MM.1S (cell line): Measurements from ENCODE around the gene ALDH16A1.

Source experiments
- DNase-seq: peaks from one replicate; pipeline ENCODE4 v3.0.0-alpha.2; 2015
- H2AFZ ChIP-seq: fragments of 300-600 bp; sonication (generic); 2 replicates; pipeline ENCODE4 v1.6.0; 2016; ENCODE audit warnings: antibody characterized with exemption, low read length
- H3F3A ChIP-seq: fragments of 300-600 bp; sonication (generic); 2 replicates; pipeline ENCODE4 v1.6.1; 2016; ENCODE audit warnings: mild to moderate bottlenecking, antibody characterized with exemption, low read length, moderate library complexity, mixed read lengths; ENCODE audit not compliant: insufficient read depth
- H3K27ac ChIP-seq: fragments of 300-600 bp; sonication (generic); 2 replicates; pipeline ENCODE4 v1.5.1; 2016; ENCODE audit warnings: mild to moderate bottlenecking, low read length
- H3K27me3 ChIP-seq: fragments of 300-600 bp; sonication (generic); replicated peaks from 2 replicates; pipeline ENCODE4 v1.6.0; 2016; ENCODE audit warnings: low read length; ENCODE audit not compliant: insufficient read depth
- H3K36me3 ChIP-seq: fragments of 300-600 bp; sonication (generic); replicated peaks from 2 replicates; pipeline ENCODE4 v1.6.1; 2016; ENCODE audit warnings: mild to moderate bottlenecking, low read length, mixed read lengths; ENCODE audit not compliant: insufficient read depth
- H3K4me1 ChIP-seq: fragments of 300-600 bp; sonication (generic); 2 replicates; pipeline ENCODE4 v1.6.1; 2016; ENCODE audit warnings: low read length, mixed read lengths
- H3K4me2 ChIP-seq: fragments of 300-600 bp; sonication (generic); 2 replicates; pipeline ENCODE4 v1.6.0; 2016; ENCODE audit warnings: low read depth, low read length
- H3K4me3 ChIP-seq: fragments of 300-600 bp; sonication (generic); 2 replicates; pipeline ENCODE4 v1.5.1; 2016; ENCODE audit warnings: low read length, mixed read lengths
- H3K79me2 ChIP-seq: fragments of 300-600 bp; sonication (generic); 2 replicates; pipeline ENCODE4 v1.6.1; 2016; ENCODE audit warnings: mixed run types, low read length, mixed read lengths
- H3K9ac ChIP-seq: fragments of 300-600 bp; sonication (generic); 2 replicates; pipeline ENCODE4 v1.6.1; 2016; ENCODE audit warnings: low read length, mixed read lengths
- H3K9me2 ChIP-seq: fragments of 300-600 bp; sonication (generic); replicated peaks from 2 replicates; pipeline ENCODE4 v1.6.1; 2016; ENCODE audit warnings: mild to moderate bottlenecking, low read length, mixed read lengths; ENCODE audit not compliant: insufficient read depth
- H3K9me3 ChIP-seq: fragments of 300-600 bp; sonication (generic); replicated peaks from 2 replicates; pipeline ENCODE4 v1.6.1; 2016; ENCODE audit warnings: mild to moderate bottlenecking, low read length, mixed read lengths; ENCODE audit not compliant: insufficient read depth
- H4K20me1 ChIP-seq: fragments of 300-600 bp; sonication (generic); 2 replicates; pipeline ENCODE4 v1.6.1; 2016; ENCODE audit warnings: mild to moderate bottlenecking, low read length, moderate library complexity, mixed read lengths; ENCODE audit not compliant: insufficient read depth
- EZH2 ChIP-seq: fragments of 300-600 bp; sonication (generic); optimal IDR thresholded peaks from 2 replicates; pipeline ENCODE3; 2017; ENCODE audit warnings: low read depth, mild to moderate bottlenecking, antibody characterized with exemption, low read length, mixed read lengths
- EZH2phosphoT487 ChIP-seq: fragments of 300-600 bp; sonication (generic); IDR thresholded peaks from 2 replicates; pipeline ENCODE4 v1.6.1; 2018; ENCODE audit warnings: antibody characterized with exemption, low read length
- TF ChIP-seq, protein P1 (sequence below): fragments of 300-600 bp; sonication (generic); IDR thresholded peaks from 2 replicates; pipeline ENCODE4 v1.5.1; 2016; ENCODE audit warnings: antibody characterized with exemption, low read length, mixed read lengths

The ALDH16A1 gene

DNA sequence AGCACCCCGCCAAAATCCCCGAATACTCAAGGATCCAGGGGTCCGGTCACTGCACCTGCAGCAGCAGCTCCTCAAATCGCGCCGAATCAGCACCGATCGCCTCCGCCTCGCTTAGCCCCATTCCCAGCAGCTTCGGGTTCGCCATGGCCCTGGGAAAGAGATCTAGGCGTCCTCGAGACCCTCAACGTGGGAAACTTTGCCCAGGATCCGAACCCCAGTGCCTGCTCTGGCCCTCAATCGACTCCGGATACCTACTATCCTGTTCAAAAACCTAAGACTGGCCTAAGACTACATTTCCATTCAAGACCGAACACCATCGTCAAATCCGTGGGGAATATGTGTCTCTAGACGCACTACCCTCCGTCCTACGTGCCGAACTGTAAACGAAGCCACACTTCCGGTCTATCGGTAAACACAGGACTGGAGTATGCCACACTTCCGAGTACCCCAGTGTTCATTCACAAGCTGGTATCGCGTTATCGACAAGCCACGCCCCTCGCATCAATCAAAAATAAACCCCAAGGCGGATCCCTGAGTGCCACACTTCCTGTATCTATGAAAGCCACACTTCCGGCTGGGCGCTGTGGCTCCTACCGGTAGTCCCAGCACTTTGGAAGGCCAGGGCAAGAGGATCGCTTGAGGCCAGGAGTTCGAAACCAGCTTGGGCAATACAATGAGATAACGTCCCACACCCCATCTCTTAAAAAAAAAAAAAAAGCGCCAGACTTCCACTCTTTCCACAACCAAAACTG, 1.4 kb upstream of the ALDH16A1 start, which contains the start of gene PIH1D1:
Gene PIH1D1 (minus strand): TSS at position 385 of the 752 bp plus-strand sequence. CDS start 240 bp downstream, at position 145.
- H3F3A ChIP-seq, result peaks cover 19% of the 10 kb centered on the region
- TF ChIP-seq EZH2, result no peak
- no peak for TF ChIP-seq EZH2phosphoT487
- TF ChIP-seq, protein P1, sequence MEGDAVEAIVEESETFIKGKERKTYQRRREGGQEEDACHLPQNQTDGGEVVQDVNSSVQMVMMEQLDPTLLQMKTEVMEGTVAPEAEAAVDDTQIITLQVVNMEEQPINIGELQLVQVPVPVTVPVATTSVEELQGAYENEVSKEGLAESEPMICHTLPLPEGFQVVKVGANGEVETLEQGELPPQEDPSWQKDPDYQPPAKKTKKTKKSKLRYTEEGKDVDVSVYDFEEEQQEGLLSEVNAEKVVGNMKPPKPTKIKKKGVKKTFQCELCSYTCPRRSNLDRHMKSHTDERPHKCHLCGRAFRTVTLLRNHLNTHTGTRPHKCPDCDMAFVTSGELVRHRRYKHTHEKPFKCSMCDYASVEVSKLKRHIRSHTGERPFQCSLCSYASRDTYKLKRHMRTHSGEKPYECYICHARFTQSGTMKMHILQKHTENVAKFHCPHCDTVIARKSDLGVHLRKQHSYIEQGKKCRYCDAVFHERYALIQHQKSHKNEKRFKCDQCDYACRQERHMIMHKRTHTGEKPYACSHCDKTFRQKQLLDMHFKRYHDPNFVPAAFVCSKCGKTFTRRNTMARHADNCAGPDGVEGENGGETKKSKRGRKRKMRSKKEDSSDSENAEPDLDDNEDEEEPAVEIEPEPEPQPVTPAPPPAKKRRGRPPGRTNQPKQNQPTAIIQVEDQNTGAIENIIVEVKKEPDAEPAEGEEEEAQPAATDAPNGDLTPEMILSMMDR, result no peak
- peak within 1 kb of the TSS; percentile 87 for H3K9ac ChIP-seq
- H3K4me2 ChIP-seq, result peak within 1 kb of the TSS; percentile 80
- H3K27ac ChIP-seq, result peak within 1 kb of the TSS; percentile 75; the same call in 1 of the 2 replicates
- peaks cover 12% of the 10 kb centered on the region; the same call in 1 of the 2 replicates for H3K4me1 ChIP-seq
- peak within 1 kb of the TSS; percentile 84 for H3K4me3 ChIP-seq
- no peaks in the 10 kb centered on the region for H4K20me1 ChIP-seq
- H2AFZ ChIP-seq, result peak within 1 kb of the TSS; percentile 55; the same call in 1 of the 2 replicates
- H3K79me2 ChIP-seq, result peaks cover 37% of the 10 kb centered on the region
- no peaks in the 10 kb centered on the region for H3K9me2 ChIP-seq
- no peaks in the 10 kb centered on the region for H3K36me3 ChIP-seq
- H3K27me3 ChIP-seq, result no peaks in the 10 kb centered on the region
- H3K9me3 ChIP-seq, result no peaks in the 10 kb centered on the region
- peak; percentile 100 for DNase-seq

DNA sequence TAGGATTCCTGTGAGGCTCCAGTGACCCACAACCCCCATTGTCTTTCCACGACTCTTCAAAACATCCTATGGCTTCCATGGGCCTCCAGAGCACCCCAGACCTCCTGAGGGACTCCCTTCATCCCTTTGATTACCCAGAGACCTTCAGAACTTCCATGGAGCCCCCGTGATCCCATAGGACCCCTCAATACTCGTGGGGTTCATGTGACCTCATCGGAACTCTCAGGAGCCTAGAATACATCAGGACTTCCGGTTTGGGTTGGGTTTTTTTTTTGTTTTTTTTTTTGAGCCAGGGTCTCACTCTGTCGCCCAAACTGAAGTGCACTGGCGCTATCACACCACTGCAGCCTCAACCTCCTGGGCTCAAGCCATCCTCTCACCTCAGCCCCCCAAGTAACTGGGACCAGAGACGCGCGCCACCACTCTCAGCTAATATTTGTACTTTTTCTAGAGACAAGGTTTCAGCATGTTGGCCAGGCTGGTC, 774 bp downstream of the ALDH16A1 start:
- TF ChIP-seq, protein P1, result no peak
- TF ChIP-seq EZH2 (no peak), EZH2phosphoT487 (no peak)
- H3K9me2 ChIP-seq, result no peaks in the 10 kb centered on the region
- H3K27me3 ChIP-seq, result no peaks in the 10 kb centered on the region
- H3K4me1 ChIP-seq, result peaks cover 23% of the 10 kb centered on the region
- peaks cover 22% of the 10 kb centered on the region for H3F3A ChIP-seq
- H3K4me2 ChIP-seq, result peak overlapping the region; percentile 59
- no peaks in the 10 kb centered on the region for H4K20me1 ChIP-seq
- H2AFZ ChIP-seq, result no peak overlapping the region
- no peaks in the 10 kb centered on the region for H3K36me3 ChIP-seq
- peak overlapping the region; percentile 70 for H3K4me3 ChIP-seq
- H3K27ac ChIP-seq, result peak overlapping the region; percentile 75
- DNase-seq, result peak; percentile 25
- H3K79me2 ChIP-seq, result peaks cover 40% of the 10 kb centered on the region
- H3K9ac ChIP-seq, result peak overlapping the region; percentile 87
- no peaks in the 10 kb centered on the region for H3K9me3 ChIP-seq

DNA sequence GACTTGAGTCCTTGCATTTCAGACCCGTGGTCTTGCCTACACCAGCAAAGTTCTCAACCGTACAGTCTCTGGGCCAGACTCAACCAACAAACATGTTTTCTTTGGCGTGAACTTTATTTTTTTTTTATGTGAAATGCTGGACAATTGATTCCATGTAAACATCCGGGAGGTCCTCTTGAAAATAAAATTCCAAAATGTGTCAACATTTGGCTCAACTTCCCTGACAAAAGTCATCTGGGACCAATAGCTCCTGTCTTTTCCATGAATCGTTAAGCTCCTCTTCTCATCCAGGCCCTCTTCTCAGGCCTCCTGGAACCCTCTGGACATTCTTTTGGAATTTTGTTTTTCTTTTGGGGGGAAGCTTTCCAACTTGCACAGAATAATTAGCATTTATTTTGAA, 2.7 kb downstream of the ALDH16A1 start:
- Histone ChIP-seq H3K79me2 (peaks cover 33% of the 10 kb centered on the region), H3K9ac (no peak overlapping the region), H3K27me3 (no peaks in the 10 kb centered on the region), H3K4me2 (no peak overlapping the region), H3K27ac (no peak overlapping the region), H3K4me1 (peaks cover 20% of the 10 kb centered on the region), H3K36me3 (no peaks in the 10 kb centered on the region), H3K9me3 (no peaks in the 10 kb centered on the region), H2AFZ (no peak overlapping the region), H3K4me3 (no peak overlapping the region), H4K20me1 (no peaks in the 10 kb centered on the region), H3F3A (peaks cover 23% of the 10 kb centered on the region), H3K9me2 (no peaks in the 10 kb centered on the region)
- no peak for DNase-seq
- TF ChIP-seq, protein P1, result no peak
- no peak for TF ChIP-seq EZH2phosphoT487
- TF ChIP-seq EZH2, result no peak
